ENCODE measurements around the gene ZBTB38. TPM values are rescaled to one million over a fixed set of nuclear protein-coding genes. Genes with fewer than 3 reads are reported as not detected.

Gene ZBTB38
- total and polyA plus RNA-seq, 2 experiments from 2014 or later, result 8.7 to 11.5 TPM

DNA sequence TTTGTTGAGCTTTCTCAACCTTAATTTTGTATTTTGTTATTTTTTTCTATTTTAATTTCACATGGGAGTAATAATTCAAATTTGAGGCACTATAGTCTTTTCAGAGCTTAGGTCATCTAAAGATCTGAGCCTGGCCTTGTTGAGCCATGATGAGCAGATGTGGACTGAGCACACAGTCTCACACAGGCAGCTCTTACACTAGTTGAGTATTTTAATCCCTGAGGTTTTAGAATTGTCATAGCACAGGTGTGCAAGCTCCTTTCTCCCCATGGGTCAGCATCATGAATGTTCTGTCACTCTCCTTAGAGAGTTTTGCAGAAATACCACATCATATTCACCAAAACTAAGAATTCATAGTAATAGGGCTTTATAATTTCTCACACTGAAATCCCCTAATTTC is 4.9 kb downstream of the ZBTB38 start (continued):
- TF ChIP-seq, protein P1, sequence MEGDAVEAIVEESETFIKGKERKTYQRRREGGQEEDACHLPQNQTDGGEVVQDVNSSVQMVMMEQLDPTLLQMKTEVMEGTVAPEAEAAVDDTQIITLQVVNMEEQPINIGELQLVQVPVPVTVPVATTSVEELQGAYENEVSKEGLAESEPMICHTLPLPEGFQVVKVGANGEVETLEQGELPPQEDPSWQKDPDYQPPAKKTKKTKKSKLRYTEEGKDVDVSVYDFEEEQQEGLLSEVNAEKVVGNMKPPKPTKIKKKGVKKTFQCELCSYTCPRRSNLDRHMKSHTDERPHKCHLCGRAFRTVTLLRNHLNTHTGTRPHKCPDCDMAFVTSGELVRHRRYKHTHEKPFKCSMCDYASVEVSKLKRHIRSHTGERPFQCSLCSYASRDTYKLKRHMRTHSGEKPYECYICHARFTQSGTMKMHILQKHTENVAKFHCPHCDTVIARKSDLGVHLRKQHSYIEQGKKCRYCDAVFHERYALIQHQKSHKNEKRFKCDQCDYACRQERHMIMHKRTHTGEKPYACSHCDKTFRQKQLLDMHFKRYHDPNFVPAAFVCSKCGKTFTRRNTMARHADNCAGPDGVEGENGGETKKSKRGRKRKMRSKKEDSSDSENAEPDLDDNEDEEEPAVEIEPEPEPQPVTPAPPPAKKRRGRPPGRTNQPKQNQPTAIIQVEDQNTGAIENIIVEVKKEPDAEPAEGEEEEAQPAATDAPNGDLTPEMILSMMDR (conservative IDR thresholded peaks at IDR 0.05; ENCODE audit: low read depth in 2 of 2), result no peak
- TF ChIP-seq POLR2AphosphoS5 (IDR thresholded peaks at IDR 0.05; ENCODE audit: low read depth) (no peak), EZH2 (IDR thresholded peaks at IDR 0.05; ENCODE audit: low read depth, unreplicated experiment) (no peak), JUNB (IDR thresholded peaks at IDR 0.05; ENCODE audit: unreplicated experiment) (no peak), EZH2phosphoT487 (IDR thresholded peaks at IDR 0.05; ENCODE audit: unreplicated experiment) (no peak), NANOG (IDR thresholded peaks at IDR 0.05; ENCODE audit: borderline replicate concordance) (no peak), STAT1 (IDR thresholded peaks at IDR 0.05; ENCODE audit: unreplicated experiment) (no peak), ZNF331 (CRISPR knock-in tag; IDR thresholded peaks at IDR 0.05; ENCODE audit: low read depth) (no peak)
- TF ChIP-seq, protein P2, sequence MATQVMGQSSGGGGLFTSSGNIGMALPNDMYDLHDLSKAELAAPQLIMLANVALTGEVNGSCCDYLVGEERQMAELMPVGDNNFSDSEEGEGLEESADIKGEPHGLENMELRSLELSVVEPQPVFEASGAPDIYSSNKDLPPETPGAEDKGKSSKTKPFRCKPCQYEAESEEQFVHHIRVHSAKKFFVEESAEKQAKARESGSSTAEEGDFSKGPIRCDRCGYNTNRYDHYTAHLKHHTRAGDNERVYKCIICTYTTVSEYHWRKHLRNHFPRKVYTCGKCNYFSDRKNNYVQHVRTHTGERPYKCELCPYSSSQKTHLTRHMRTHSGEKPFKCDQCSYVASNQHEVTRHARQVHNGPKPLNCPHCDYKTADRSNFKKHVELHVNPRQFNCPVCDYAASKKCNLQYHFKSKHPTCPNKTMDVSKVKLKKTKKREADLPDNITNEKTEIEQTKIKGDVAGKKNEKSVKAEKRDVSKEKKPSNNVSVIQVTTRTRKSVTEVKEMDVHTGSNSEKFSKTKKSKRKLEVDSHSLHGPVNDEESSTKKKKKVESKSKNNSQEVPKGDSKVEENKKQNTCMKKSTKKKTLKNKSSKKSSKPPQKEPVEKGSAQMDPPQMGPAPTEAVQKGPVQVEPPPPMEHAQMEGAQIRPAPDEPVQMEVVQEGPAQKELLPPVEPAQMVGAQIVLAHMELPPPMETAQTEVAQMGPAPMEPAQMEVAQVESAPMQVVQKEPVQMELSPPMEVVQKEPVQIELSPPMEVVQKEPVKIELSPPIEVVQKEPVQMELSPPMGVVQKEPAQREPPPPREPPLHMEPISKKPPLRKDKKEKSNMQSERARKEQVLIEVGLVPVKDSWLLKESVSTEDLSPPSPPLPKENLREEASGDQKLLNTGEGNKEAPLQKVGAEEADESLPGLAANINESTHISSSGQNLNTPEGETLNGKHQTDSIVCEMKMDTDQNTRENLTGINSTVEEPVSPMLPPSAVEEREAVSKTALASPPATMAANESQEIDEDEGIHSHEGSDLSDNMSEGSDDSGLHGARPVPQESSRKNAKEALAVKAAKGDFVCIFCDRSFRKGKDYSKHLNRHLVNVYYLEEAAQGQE (IDR thresholded peaks at IDR 0.05; ENCODE audit: unreplicated experiment), result no peak
- TF ChIP-seq, protein P3, sequence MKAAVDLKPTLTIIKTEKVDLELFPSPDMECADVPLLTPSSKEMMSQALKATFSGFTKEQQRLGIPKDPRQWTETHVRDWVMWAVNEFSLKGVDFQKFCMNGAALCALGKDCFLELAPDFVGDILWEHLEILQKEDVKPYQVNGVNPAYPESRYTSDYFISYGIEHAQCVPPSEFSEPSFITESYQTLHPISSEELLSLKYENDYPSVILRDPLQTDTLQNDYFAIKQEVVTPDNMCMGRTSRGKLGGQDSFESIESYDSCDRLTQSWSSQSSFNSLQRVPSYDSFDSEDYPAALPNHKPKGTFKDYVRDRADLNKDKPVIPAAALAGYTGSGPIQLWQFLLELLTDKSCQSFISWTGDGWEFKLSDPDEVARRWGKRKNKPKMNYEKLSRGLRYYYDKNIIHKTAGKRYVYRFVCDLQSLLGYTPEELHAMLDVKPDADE (IDR thresholded peaks at IDR 0.05), result no peak

DNA sequence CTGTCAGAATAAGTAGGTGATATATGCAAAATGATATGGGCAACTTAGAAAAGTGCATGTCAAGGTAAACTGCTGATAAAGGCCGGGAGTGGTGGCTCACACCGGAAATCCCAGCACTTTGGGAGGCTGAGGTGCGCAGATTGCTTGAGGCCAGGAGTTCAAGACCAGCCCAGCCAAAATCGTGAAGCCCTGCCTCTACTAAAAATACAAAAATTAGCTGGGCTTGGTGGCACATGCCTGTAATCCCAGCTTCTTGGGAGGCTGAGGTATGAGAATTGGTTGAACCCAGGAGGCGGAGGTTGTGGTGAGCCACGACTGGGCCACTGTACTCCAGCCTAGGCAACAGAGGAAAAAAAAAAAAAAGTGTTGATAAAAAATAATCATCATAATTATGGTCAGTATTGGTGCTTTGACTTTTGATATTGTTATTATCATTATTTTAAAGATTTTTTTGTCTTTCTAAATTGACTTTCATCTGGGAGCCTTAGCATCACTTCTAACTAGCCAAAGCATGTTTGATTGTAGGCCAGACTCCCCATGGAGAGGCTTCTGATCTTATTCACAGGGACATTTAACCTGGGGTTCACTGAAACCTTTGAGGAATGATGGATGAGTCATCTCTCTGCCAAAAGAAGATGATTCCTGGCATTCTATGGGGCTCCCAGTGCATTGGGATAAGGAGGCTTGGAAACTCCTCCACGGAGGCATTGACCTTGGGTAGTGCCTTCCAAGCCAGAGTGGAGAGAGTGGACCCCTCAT is 5.6 kb downstream of the ZBTB38 start:
- peak; percentile 35 for ATAC-seq
- Histone ChIP-seq H3K4me3 (no peak overlapping the region), H4K20me1 (replicated peaks; ENCODE audit: insufficient read depth) (no peaks in the 10 kb centered on the region), H3K27me3 (ENCODE audit: insufficient read depth) (no peaks in the 10 kb centered on the region), H2AFZ (no peak overlapping the region), H3K79me2 (replicated peaks; ENCODE audit: insufficient read depth) (no peaks in the 10 kb centered on the region), H3K4me2 (no peak overlapping the region), H3K27ac (ENCODE audit: low read depth) (no peak overlapping the region), H3K36me3 (ENCODE audit: insufficient read depth) (no peaks in the 10 kb centered on the region), H3K4me1 (ENCODE audit: insufficient read depth) (peaks cover 27% of the 10 kb centered on the region), H3F3A (replicated peaks; ENCODE audit: low read depth) (no peaks in the 10 kb centered on the region), H3K9me2 (ENCODE audit: insufficient read depth) (peaks cover 5% of the 10 kb centered on the region)
- H3K27ac Mint-ChIP-seq, result no peak overlapping the region
- H3K27me3 Mint-ChIP-seq (ENCODE audit: insufficient read depth, low read depth, poor library complexity), result peaks cover 5% of the 10 kb centered on the region
- H3K36me3 Mint-ChIP-seq (ENCODE audit: low read depth), result peaks cover 3% of the 10 kb centered on the region; the same call in 1 of the 3 replicates
- peak; percentile 79 for DNase-seq (ENCODE audit: low spot score)
- no peak overlapping the region for H3K4me3 Mint-ChIP-seq
- H3K4me1 Mint-ChIP-seq, result peaks cover 42% of the 10 kb centered on the region
- H3K9me3 Mint-ChIP-seq, result no peaks in the 10 kb centered on the region
- TF ChIP-seq, protein P4, sequence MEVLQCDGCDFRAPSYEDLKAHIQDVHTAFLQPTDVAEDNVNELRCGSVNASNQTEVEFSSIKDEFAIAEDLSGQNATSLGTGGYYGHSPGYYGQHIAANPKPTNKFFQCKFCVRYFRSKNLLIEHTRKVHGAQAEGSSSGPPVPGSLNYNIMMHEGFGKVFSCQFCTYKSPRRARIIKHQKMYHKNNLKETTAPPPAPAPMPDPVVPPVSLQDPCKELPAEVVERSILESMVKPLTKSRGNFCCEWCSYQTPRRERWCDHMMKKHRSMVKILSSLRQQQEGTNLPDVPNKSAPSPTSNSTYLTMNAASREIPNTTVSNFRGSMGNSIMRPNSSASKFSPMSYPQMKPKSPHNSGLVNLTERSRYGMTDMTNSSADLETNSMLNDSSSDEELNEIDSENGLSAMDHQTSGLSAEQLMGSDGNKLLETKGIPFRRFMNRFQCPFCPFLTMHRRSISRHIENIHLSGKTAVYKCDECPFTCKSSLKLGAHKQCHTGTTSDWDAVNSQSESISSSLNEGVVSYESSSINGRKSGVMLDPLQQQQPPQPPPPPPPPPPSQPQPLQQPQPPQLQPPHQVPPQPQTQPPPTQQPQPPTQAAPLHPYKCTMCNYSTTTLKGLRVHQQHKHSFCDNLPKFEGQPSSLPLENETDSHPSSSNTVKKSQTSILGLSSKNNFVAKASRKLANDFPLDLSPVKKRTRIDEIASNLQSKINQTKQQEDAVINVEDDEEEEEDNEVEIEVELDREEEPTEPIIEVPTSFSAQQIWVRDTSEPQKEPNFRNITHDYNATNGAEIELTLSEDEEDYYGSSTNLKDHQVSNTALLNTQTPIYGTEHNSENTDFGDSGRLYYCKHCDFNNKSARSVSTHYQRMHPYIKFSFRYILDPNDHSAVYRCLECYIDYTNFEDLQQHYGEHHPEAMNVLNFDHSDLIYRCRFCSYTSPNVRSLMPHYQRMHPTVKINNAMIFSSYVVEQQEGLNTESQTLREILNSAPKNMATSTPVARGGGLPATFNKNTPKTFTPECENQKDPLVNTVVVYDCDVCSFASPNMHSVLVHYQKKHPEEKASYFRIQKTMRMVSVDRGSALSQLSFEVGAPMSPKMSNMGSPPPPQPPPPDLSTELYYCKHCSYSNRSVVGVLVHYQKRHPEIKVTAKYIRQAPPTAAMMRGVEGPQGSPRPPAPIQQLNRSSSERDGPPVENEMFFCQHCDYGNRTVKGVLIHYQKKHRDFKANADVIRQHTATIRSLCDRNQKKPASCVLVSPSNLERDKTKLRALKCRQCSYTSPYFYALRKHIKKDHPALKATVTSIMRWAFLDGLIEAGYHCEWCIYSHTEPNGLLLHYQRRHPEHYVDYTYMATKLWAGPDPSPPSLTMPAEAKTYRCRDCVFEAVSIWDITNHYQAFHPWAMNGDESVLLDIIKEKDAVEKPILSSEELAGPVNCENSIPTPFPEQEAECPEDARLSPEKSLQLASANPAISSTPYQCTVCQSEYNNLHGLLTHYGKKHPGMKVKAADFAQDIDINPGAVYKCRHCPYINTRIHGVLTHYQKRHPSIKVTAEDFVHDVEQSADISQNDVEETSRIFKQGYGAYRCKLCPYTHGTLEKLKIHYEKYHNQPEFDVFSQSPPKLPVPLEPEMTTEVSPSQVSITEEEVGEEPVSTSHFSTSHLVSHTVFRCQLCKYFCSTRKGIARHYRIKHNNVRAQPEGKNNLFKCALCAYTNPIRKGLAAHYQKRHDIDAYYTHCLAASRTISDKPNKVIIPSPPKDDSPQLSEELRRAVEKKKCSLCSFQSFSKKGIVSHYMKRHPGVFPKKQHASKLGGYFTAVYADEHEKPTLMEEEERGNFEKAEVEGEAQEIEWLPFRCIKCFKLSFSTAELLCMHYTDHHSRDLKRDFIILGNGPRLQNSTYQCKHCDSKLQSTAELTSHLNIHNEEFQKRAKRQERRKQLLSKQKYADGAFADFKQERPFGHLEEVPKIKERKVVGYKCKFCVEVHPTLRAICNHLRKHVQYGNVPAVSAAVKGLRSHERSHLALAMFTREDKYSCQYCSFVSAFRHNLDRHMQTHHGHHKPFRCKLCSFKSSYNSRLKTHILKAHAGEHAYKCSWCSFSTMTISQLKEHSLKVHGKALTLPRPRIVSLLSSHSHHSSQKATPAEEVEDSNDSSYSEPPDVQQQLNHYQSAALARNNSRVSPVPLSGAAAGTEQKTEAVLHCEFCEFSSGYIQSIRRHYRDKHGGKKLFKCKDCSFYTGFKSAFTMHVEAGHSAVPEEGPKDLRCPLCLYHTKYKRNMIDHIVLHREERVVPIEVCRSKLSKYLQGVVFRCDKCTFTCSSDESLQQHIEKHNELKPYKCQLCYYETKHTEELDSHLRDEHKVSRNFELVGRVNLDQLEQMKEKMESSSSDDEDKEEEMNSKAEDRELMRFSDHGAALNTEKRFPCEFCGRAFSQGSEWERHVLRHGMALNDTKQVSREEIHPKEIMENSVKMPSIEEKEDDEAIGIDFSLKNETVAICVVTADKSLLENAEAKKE (CRISPR knock-in tag; IDR thresholded peaks at IDR 0.05), result peak; percentile 63; the same call in 1 of the 2 replicates
- TF ChIP-seq NANOG (IDR thresholded peaks at IDR 0.05; ENCODE audit: borderline replicate concordance), result peak; percentile 49
- TF ChIP-seq JUNB (IDR thresholded peaks at IDR 0.05; ENCODE audit: unreplicated experiment), result no peak

All from GM23338 (cell line).